NK-92 (cell line): ENCODE measurements around the gene DOCK1.

Source experiments
- DNase-seq: peaks from one replicate; lab custom pipeline; 2025; ENCODE audit not compliant: unreplicated experiment; lab: John Stamatoyannopoulos, UW

DOCK1 gene

GRCh38 chr10:127332631-127333030 is 427.4 kb downstream of the DOCK1 start:
- no peak for DNase-seq

GRCh38 chr10:127337801-127338200 is 432.6 kb downstream of the DOCK1 start:
- no peak for DNase-seq

DNA sequence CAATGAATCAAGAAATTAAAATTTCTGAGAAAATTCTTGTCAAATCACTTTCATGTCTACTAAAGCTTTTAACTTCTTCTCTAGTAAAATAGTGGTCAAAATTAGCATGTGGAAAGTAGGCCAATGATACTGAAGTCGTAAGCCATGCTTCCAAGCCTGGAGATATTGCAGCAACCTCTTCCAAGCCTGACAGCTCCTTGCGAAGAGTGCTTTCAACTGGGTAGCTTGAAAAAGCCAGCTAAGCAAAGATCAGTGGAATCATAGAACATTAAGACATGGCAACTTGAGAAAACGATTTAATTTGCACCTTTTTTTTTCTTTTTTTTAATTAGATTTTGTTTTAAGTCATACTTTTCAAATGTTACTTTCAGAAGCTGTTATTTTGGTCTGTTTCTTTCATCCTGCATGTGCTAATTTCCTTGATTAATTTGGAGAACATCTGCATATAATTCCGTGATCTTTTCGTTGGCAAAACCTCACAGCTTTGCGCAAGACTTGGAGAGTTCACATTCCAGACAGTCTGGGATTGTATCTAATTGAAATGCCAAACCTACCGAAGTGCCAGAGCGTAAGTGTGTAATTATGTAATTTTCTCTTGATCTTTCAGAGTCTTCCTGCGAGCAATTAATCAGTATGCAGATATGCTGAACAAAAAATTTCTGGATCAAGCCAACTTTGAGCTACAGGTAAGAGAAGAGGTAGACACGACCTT is 433.3 kb downstream of the DOCK1 start:
- no peak for DNase-seq

DNA sequence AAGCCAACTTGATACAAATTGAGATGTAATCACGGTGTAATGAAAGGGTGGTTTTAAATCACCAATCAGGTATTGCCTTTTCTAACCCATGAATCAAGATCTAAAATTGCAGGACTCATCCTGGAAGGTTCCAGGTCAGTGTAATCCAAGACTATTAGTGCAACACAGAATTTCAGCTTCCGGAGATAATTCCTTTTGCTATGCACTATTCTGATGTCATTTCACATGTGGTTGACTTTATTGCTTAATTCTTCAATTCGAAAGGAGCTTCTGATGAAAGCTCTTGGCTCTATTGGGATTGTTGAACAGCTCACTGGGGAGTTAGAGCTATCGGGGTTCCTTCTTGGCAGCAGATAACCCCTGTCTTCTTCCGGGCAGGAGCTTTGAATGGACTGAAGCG is 438.6 kb downstream of the DOCK1 start:
- no peak for DNase-seq

GRCh38 chr10:127344346-127344745 is 439.1 kb downstream of the DOCK1 start:
- DNase-seq: no peak

DNA sequence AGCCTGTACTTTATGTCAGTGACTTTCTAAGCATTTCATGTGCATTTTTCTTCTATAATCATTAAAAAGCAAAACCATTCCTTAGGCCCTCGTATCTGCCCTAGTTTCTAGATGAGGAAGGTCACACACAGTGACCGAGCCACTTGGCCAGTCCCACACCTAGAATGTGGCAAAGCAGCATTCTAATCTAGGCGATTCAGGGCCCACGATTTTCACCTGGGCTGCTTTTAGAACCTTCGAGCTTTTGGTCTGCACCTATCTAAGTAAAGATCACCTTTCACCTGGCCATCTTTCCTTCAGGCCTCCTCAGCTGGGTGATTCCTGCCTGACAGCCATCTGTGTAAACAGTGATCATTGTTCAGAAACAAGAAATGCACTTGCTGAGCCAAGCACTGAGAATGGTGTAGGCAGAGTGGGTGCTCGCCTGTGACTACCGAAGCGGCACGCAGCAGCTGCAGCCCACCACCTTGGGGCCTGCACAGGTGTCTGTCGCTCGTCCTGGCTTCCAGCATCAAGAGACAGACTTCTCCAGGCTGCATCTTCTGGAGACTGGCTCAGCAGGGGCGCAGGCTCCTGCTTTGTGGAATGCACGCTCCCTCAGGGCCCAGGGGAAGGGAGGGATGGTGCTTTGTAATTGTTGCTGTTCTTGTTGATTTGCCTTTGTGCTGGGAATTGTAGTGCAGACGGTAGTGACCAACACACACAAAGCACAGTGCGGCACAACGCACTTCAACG is 440.2 kb downstream of the DOCK1 start:
- no peak for DNase-seq

- no peak for DNase-seq
These were observed 441.4 kb downstream of the DOCK1 start for GRCh38 chr10:127346604-127347003.

GRCh38 chr10:127347202-127347959 is 442.2 kb downstream of the DOCK1 start:
- no peak for DNase-seq

DNA sequence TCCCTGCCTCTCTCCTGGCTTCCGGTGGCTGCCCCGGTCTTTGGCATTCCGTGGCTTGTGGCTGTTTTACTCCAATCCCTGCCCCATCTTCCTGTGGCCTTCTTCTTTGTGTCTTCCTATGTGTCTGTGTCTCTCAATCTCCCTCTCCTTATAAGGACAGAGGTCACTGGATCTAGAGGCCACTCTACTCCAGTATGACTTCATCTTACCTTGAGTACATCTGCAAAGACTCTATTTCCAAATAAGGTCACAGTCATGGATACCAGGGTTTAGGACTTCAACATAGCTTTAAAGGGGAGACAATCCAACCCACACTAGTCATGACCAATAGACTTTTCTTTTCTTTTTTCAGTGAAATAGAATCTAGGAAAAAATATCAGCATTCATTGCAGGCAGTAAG is 444.5 kb downstream of the DOCK1 start:
- no peak for DNase-seq

DNA sequence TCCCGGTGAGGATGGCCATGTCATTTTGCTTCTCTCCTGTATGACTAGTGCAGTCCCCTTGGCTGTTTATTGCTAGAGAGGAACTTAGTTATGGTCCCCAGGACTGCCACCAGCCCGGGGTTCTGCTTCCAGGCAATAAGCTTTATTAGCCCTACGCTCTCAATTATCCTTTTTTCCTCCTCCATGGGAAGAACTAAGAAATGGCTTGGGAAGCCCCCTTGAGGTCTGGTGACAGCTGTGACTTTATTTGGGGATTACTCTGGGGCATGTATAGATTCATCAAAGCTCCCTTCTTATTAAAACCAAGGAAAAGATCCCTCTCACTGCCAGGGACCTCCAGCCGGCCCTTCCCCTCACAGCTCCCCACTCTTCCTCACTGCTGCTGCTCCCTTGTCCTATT is 446.3 kb downstream of the DOCK1 start:
- DNase-seq: no peak

- no peak for DNase-seq
These were observed 448.3 kb downstream of the DOCK1 start for GRCh38 chr10:127353544-127353943.

DNA sequence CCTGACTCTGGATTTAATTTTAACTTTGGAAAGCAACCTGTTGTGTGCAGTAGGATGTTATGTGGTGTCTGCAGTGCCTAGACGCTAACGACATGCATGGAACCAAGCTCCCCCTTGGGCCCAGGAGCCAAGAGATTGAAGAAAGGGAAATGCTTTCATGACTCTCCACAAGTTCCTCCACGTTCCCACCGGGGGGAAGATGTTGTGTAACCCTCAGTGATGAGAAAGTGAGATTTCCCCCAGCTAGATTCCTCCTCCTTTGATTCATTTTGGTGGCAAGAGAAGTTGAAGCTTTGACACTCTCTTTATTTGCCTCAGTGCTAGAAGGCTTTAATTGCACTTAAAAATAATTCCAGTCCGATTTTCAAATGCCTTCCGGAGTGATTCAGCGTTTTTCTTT is 449.0 kb downstream of the DOCK1 start:
- no peak for DNase-seq

- no peak for DNase-seq
These were observed 449.8 kb downstream of the DOCK1 start for GRCh38 chr10:127354992-127355391.

GRCh38 chr10:127356360-127356759 is 451.1 kb downstream of the DOCK1 start:
- no peak for DNase-seq

GRCh38 chr10:127357265-127357664 is 452.0 kb downstream of the DOCK1 start:
- no peak for DNase-seq

- no peak for DNase-seq
These were observed 453.1 kb downstream of the DOCK1 start for GRCh38 chr10:127358337-127358736.

GRCh38 chr10:127364034-127364433 is 458.8 kb downstream of the DOCK1 start:
- no peak for DNase-seq

DNA sequence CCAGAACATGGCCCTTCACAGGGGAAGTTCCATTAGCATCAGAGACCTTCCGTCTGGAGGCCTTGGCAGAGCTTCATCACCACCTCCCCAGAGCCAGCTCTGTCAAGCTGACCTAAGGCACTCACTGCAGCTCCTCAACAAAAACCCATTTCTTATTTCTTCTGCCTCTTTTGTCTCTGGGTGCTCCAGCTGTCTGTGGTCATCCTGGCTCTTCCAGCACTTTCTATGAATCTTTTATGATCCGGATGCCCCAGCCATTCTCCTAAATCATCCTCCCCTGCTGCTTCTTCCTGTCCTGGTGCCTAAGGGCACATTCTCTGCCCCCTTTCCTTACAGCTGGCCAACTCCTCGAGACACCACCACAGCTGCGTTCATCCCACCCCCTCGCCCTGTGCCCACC is 462.9 kb downstream of the DOCK1 start:
- DNase-seq: no peak

DNA sequence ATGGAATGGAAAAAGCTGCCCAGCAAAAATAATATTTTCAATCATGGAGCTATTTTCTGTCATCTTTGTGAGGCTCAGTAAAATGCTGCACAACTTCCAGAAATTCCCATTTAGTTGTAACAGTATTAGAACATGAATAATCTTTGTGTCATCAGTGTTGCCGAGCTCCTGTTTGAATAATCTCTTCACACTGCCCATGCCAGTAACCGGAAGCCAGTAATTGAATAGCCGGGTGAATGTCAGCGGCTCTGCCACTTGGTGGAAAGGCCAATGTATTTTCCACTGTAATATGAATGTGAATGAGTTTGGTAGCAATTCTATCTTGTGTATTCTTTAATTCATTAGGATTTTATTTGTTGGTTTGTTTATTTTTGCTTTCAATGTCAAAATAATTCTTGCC is 463.7 kb downstream of the DOCK1 start:
- DNase-seq: no peak

- no peak for DNase-seq
These were observed 465.4 kb downstream of the DOCK1 start for GRCh38 chr10:127370601-127371000.

- no peak for DNase-seq
These were observed 467.1 kb downstream of the DOCK1 start for GRCh38 chr10:127372361-127372760.

- no peak for DNase-seq
These were observed 468.9 kb downstream of the DOCK1 start for GRCh38 chr10:127374074-127374680.
